DOHH2 (cell line): ENCODE results near the gene PFDN2.

Source experiments
- EZH2phosphoT487 ChIP-seq: fragments of 200-600 bp; sonication (generic); IDR thresholded peaks from 2 replicates; pipeline ENCODE4 v1.6.1; 2017; ENCODE audit warnings: borderline replicate concordance, mild to moderate bottlenecking, antibody characterized with exemption, low read length, moderate library complexity, mixed read lengths
- TF ChIP-seq, protein P1 (sequence below): fragments of 200-600 bp; sonication (generic); IDR thresholded peaks from one replicate; pipeline ENCODE4 v1.5.1; 2014; ENCODE audit warnings: antibody characterized with exemption, mild to moderate bottlenecking, low read depth, low read length; ENCODE audit not compliant: poor library complexity, severe bottlenecking

DNA sequence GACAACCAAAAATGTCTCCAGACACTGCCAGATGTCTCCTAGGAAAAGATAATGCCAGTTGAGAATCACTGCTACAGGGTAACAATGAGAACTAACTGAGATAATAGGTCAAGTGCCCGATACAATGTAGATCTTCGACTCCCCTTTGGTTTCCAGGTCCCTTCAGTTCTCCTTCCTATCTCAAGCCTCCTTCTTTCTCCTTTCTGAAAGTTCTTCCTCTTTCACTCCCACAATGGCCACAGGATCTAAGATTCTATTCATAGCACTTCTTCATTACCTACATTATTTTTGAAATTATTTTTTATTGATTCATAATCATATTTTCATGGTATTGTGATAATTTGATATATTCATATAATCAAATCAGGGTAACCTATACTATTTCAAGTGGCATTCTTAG lies 6.3 kb downstream of the PFDN2 start:
- TF ChIP-seq, protein P1, sequence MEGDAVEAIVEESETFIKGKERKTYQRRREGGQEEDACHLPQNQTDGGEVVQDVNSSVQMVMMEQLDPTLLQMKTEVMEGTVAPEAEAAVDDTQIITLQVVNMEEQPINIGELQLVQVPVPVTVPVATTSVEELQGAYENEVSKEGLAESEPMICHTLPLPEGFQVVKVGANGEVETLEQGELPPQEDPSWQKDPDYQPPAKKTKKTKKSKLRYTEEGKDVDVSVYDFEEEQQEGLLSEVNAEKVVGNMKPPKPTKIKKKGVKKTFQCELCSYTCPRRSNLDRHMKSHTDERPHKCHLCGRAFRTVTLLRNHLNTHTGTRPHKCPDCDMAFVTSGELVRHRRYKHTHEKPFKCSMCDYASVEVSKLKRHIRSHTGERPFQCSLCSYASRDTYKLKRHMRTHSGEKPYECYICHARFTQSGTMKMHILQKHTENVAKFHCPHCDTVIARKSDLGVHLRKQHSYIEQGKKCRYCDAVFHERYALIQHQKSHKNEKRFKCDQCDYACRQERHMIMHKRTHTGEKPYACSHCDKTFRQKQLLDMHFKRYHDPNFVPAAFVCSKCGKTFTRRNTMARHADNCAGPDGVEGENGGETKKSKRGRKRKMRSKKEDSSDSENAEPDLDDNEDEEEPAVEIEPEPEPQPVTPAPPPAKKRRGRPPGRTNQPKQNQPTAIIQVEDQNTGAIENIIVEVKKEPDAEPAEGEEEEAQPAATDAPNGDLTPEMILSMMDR, result no peak
- TF ChIP-seq EZH2phosphoT487, result no peak
